ENCODE measurements around the gene HTR1A.
A peak's percentile ranks its signal among the peaks of the same experiment; 100 is the strongest.

HTR1A gene

DNA sequence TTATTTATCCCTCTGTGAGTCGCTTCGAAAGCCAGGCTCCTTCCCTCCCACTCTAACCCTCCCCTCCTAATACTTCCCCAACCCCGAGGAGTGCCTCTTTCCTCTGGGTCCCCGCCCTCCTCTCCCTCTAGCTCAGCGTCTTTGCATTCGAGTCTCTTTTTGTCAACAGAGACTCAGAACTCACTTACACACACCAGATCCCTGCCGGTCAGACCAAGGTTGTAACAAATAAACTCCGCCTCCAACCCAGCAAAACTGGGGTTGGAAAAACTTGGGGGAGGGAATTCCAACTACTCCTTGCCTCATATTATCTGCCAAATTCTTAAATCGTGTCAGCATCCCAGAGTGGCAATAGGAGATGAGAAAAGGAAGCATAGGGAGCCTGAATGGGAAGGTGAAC lies at the start of gene HTR1A:
HTR1A (minus strand) TSS at position 167 of the 400 bp plus-strand sequence. CDS start 726 bp downstream, outside the sequence.
- TF ChIP-seq, protein P1, sequence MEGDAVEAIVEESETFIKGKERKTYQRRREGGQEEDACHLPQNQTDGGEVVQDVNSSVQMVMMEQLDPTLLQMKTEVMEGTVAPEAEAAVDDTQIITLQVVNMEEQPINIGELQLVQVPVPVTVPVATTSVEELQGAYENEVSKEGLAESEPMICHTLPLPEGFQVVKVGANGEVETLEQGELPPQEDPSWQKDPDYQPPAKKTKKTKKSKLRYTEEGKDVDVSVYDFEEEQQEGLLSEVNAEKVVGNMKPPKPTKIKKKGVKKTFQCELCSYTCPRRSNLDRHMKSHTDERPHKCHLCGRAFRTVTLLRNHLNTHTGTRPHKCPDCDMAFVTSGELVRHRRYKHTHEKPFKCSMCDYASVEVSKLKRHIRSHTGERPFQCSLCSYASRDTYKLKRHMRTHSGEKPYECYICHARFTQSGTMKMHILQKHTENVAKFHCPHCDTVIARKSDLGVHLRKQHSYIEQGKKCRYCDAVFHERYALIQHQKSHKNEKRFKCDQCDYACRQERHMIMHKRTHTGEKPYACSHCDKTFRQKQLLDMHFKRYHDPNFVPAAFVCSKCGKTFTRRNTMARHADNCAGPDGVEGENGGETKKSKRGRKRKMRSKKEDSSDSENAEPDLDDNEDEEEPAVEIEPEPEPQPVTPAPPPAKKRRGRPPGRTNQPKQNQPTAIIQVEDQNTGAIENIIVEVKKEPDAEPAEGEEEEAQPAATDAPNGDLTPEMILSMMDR (IDR thresholded peaks at IDR 0.05): no peak

DNA sequence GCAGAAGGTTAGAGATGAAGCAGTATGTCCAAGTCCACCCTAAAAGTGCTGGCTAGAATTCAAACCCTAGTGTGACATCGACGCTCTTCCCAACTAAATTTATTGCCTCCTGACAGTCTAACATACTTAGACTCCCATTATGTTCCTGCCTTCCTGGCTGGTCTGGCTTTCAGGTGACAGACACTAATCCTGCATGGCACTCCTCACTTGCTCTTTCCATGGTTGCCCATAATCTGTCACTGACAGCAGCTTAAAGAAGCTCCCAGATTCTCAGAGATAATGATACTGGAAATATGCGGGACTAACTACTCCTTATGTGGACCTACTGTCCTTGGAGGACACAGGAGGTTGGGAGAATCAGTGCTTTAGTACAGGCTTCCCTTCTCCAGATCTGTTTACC lies 41.7 kb upstream of the HTR1A start:
- TF ChIP-seq, protein P1 (IDR thresholded peaks at IDR 0.05): no peak

GRCh38 chr5:64000096-64000495 lies 37.9 kb upstream of the HTR1A start:
- TF ChIP-seq, protein P1 (IDR thresholded peaks at IDR 0.05): no peak

GRCh38 chr5:63987053-63987452 lies 24.8 kb upstream of the HTR1A start:
- TF ChIP-seq, protein P1 (IDR thresholded peaks at IDR 0.05): no peak

- TF ChIP-seq, protein P1 (IDR thresholded peaks at IDR 0.05): no peak
Measured at GRCh38 chr5:63981864-63982263, 19.6 kb upstream of the HTR1A start.

- TF ChIP-seq, protein P1 (IDR thresholded peaks at IDR 0.05): no peak
Measured at GRCh38 chr5:63963926-63964325, 1.7 kb upstream of the HTR1A start.

DNA sequence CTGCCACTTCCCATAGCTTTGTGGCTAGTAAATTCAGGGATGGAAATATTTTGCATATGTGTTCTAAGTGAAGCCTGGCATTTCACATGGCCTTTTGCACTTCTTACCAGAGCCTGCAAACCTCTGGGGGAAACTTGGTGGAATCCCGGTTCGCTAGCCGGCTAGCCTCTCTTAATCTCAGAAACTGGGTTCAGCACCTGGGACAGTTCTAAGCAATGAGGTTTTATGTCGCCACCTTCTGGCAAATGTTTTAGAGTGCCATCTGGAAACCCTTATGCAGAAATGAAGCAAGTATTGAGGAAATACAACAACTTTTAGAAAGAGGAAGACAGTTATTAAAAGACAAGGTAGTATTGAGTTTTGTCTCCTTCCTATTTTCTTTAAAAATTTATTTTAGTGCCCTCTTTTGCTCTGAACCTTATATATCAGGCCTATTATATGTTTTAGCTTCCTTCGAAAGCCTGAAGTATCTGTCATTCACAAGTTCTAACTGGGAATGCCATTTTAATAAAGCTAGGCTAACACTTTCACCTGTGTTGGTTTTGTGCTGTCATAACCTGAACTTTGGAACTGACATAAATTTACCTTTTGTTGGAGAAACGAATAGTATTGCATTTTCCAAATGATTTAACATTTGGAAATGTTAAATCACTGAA lies 963 bp upstream of the HTR1A start:
- TF ChIP-seq, protein P1 (IDR thresholded peaks at IDR 0.05): peak; percentile 77
